ENCODE measurements around the gene CHFR.

- TF ChIP-seq EZH2 (IDR thresholded peaks at IDR 0.05; ENCODE audit: insufficient read depth, poor library complexity, severe bottlenecking) (no peak), EZH2phosphoT487 (IDR thresholded peaks at IDR 0.05; ENCODE audit: insufficient read depth, low read depth) (no peak)
These were observed 91.6 kb downstream of the CHFR start for GRCh38 chr12:132795847-132796246.

Measured in GM23248 (cell line).